K562 (cell line): ENCODE measurements around the gene LMO4. TPM values are rescaled to one million over a fixed set of nuclear protein-coding genes. Genes with fewer than 3 reads are reported as not detected.
A peak's percentile ranks its signal among the peaks of the same experiment; 100 is the strongest.

ENCODE experiments used
- ATAC-seq: fragments of 200-7000 bp; cut with Tn5 transposase; 3 replicates; pipeline ENCODE4 v1.9.1; 2020; ENCODE audit warnings: moderate library complexity
- BruUV-seq: library from RNA; stranded (reverse); fragments of 400-500 nt; replicated peaks from 2 replicates; lab custom pipeline; 2021; lab: Mats Ljungman, UMichigan
- CTCF ChIA-PET: fragments of 300-600 bp; formaldehyde crosslinking; extraction: SDS; loops from one replicate; lab custom pipeline; 2021; ENCODE audit warnings: low intra/inter-chr PET ratio; lab: Yijun Ruan, JAX
- POLR2A ChIA-PET: fragments of 300-600, 350-650 bp; sonication (Branson Sonifier 250); formaldehyde crosslinking; extraction: SDS; loops from one replicate; lab custom pipeline; 2021; ENCODE audit warnings: antibody characterized with exemption, inconsistent platforms; lab: Yijun Ruan, JAX
- DNase-seq, 4 experiments: peaks; one replicate each; pipeline versions ENCODE4 v3.0.0 to v3.0.0-alpha.2; 2011 to 2018; ENCODE audit warnings: low spot score in 3 of 4, mixed read lengths in 3 of 4; ENCODE audit errors: extremely low read depth in 1 of 4
- FAIRE-seq: peaks from 2 replicates; lab custom pipeline; 2011; peaks lifted over from hg19 to GRCh38; lab: Jason Lieb, UNC
- H2AFZ ChIP-seq: 2 replicates; pipeline ENCODE4 v1.6.0; 2011; ENCODE audit warnings: low read depth, low read length, control low read depth, inconsistent platforms
- H3K27ac ChIP-seq: fragments of 200-600 bp; 3 replicates; pipeline ENCODE4 v1.8.0; 2011; ENCODE audit warnings: low read depth, mild to moderate bottlenecking, control low read depth, inconsistent platforms, low read length, moderate library complexity, mixed read lengths; ENCODE audit errors: extremely low read depth
- H3K27me3 ChIP-seq, 2 experiments: fragments of 300-600 bp in 1 of 2; 2 replicates in 1 of 2; 3 replicates in 1 of 2; pipeline versions ENCODE4 v1.6.0 to v1.8.0; 2011; ENCODE audit warnings: inconsistent platforms in 2 of 2, low read length in 2 of 2, mild to moderate bottlenecking in 1 of 2, mixed read lengths in 1 of 2, moderate library complexity in 1 of 2; ENCODE audit not compliant: control insufficient read depth in 2 of 2, insufficient read depth in 2 of 2
- H3K36me3 ChIP-seq: fragments of 300-600 bp; 3 replicates; pipeline ENCODE4 v1.8.0; 2011; ENCODE audit warnings: mild to moderate bottlenecking, low read length, inconsistent platforms; ENCODE audit not compliant: control insufficient read depth, insufficient read depth
- H3K4me1 ChIP-seq, 2 experiments: fragments of 200-600 bp in 1 of 2; replicated peaks in 1 of 2; 2 replicates in 1 of 2; 3 replicates in 1 of 2; pipeline versions ENCODE4 v1.5.1 to v1.8.0; 2011; ENCODE audit warnings: inconsistent platforms in 2 of 2, low read length in 2 of 2, mild to moderate bottlenecking in 1 of 2, mixed read lengths in 1 of 2, moderate library complexity in 1 of 2; ENCODE audit not compliant: control insufficient read depth in 2 of 2, insufficient read depth in 2 of 2
- H3K4me2 ChIP-seq: 2 replicates; pipeline ENCODE4 v1.6.1; 2011; ENCODE audit warnings: low read length, control low read depth, inconsistent platforms, mixed read lengths; ENCODE audit not compliant: insufficient read depth
- H3K4me3 ChIP-seq: fragments of 200-600 bp; sonication (generic), shearing (Covaris generic); 2 replicates; pipeline ENCODE4 v1.5.1; 2016; ENCODE audit warnings: control low read depth, inconsistent platforms
- H3K79me2 ChIP-seq: fragments of 200-600 bp; 3 replicates; pipeline ENCODE4 v1.8.0; 2011; ENCODE audit warnings: low read length, inconsistent platforms; ENCODE audit not compliant: control insufficient read depth, insufficient read depth
- H3K9ac ChIP-seq, 2 experiments: 2 replicates each; pipeline versions ENCODE4 v1.6.0 to v1.6.1; 2011; ENCODE audit warnings: low read depth in 2 of 2, low read length in 2 of 2, control low read depth in 1 of 2, inconsistent platforms in 1 of 2, mild to moderate bottlenecking in 1 of 2, mixed read lengths in 1 of 2; ENCODE audit not compliant: insufficient read depth in 1 of 2
- H3K9me1 ChIP-seq: one replicate; pipeline ENCODE4 v1.6.0; 2011; ENCODE audit warnings: inconsistent platforms, mild to moderate bottlenecking, low read length, moderate library complexity; ENCODE audit not compliant: control insufficient read depth, insufficient read depth
- H3K9me3 ChIP-seq: replicated peaks from 2 replicates; pipeline ENCODE4 v1.5.1; 2011; ENCODE audit warnings: low read depth, low read length, inconsistent platforms; ENCODE audit not compliant: control insufficient read depth, insufficient read depth
- H4K20me1 ChIP-seq: replicated peaks from 2 replicates; pipeline ENCODE4 v1.6.1; 2011; ENCODE audit warnings: low read length, inconsistent platforms, mixed read lengths; ENCODE audit not compliant: control insufficient read depth, insufficient read depth
- MCM2 ChIP-seq: fragments of 450-650 bp; IDR thresholded peaks from 2 replicates; pipeline ENCODE4 v1.6.1; 2017; ENCODE audit warnings: low read depth, mild to moderate bottlenecking
- MXD1 ChIP-seq: fragments of 250-450 bp; sonication (Bioruptor Pico); IDR thresholded peaks from 2 replicates; pipeline ENCODE4 v1.8.0; 2021; ENCODE audit warnings: borderline replicate concordance, mild to moderate bottlenecking, moderate library complexity; ENCODE audit not compliant: poor library complexity, severe bottlenecking
- NBN ChIP-seq: fragments of 450-650 bp; IDR thresholded peaks from 2 replicates; pipeline ENCODE4 v1.6.1; 2016; ENCODE audit warnings: low read depth, mild to moderate bottlenecking
- NFYB ChIP-seq: IDR thresholded peaks from 2 replicates; pipeline ENCODE4 v1.6.1; 2011; ENCODE audit warnings: mild to moderate bottlenecking, moderate library complexity; ENCODE audit not compliant: insufficient read length; ENCODE audit errors: extremely low read depth
- RBBP5 ChIP-seq: fragments of 200-600 bp; sonication (generic); IDR thresholded peaks from 2 replicates; pipeline ENCODE4 v1.6.1; 2012; ENCODE audit warnings: borderline replicate concordance, mild to moderate bottlenecking, low read length, control low read depth, inconsistent platforms; ENCODE audit not compliant: insufficient read depth, poor library complexity, severe bottlenecking
- ZKSCAN3 ChIP-seq: fragments of 250-450 bp; sonication (Bioruptor Pico); IDR thresholded peaks from 2 replicates; pipeline ENCODE4 v1.4.0; 2020
- WGBS: fragments of 100-300 bp; shearing (Covaris generic); methylation state at CpG from one replicate; pipeline ENCODE4 v1.1.6; 2016; ENCODE audit warnings: low coverage, mixed read lengths; ENCODE audit not compliant: insufficient coverage; ENCODE audit errors: missing lambda C conversion rate; 5-methylcytosine and 5-hydroxymethylcytosine counted together
- in situ Hi-C: fragments of 300-500 bp; cut with MboI; formaldehyde crosslinking; loops from 4 replicates; pipeline ENCODE4 v1.15.0; 2018; ENCODE audit warnings: inconsistent platforms, mixed read lengths
- intact Hi-C: fragments of 100-400 bp; cut with micrococcal nuclease; formaldehyde crosslinking; loops from 2 replicates; pipeline ENCODE4 v1.14.2; 2022
- polyA plus RNA-seq, 8 experiments: library from polyadenylated mRNA; depleted of rRNA in 4 of 8; stranded (reverse) in 5 of 8; unstranded in 3 of 8; fragments of >200 nt; fragmentation: Nextera tagmentation in 2 of 8; fragmentation: Illumina TruSeq in 1 of 8; extraction: Ambion mirVana in 2 of 8; extraction: Trizol in 1 of 8; gene quantifications; 2 replicates each; pipeline versions ENCODE4 v1.2.1 to v1.2.3, GENCODE V29; 2011 to 2014; ENCODE audit warnings: inconsistent platforms in 1 of 8, missing spikeins in 1 of 8
- total RNA-seq, 7 experiments: library from RNA; depleted of rRNA in 6 of 7; stranded (reverse); fragments of >200 nt in 6 of 7; fragmentation: Illumina TruSeq in 2 of 7; extraction: Trizol in 2 of 7; gene quantifications; 2 replicates each; pipeline versions ENCODE4 v1.2.1 to v1.2.3, GENCODE V29; 2011 to 2021; ENCODE audit warnings: low replicate concordance in 1 of 7

LMO4 gene
- total and polyA plus RNA-seq, 9 of the 15 experiments (the other 6 are each of a cell fraction or from before 2014, with no cell fraction given), result 3.1 to 35.3 (median 22.4) TPM

- Histone ChIP-seq H3K27me3 (no peaks in the 10 kb centered on the region), H3K4me3 (no peak overlapping the region), H3K4me1 (peaks cover 15 to 17% of the 10 kb centered on the region in 2 experiments; a peak in 4 of 5 replicates)
Measured at GRCh38 chr1:87333692-87334347, 5.1 kb downstream of the LMO4 start.

More at GRCh38 chr1:87333692-87334347, 5.1 kb downstream of the LMO4 start:
- H2AFZ ChIP-seq, result no peak overlapping the region
- H3K9me1 ChIP-seq, result no peaks in the 10 kb centered on the region
- H3K27ac ChIP-seq, result no peak overlapping the region
- ChIA-PET CTCF (interaction anchor here (0.6 kb wide), 1 partner anchor 530 kb away, joined by 3 read pairs; no protein-coding TSS in a partner anchor), POLR2A (interaction anchor here (0.5 to 1.7 kb wide), 5 partner anchors 17 to 1190 kb away, joined by 3 to 10 read pairs (median 4); no protein-coding TSS in a partner anchor)
- TF ChIP-seq NFYB (no peak), MCM2 (no peak), NBN (no peak), RBBP5 (no peak), MXD1 (CRISPR knock-in tag) (no peak), ZKSCAN3 (no peak)
- peak overlapping the region; percentile 77 for H3K4me2 ChIP-seq
- no peaks in the 10 kb centered on the region for H3K9me3 ChIP-seq
- H3K9ac ChIP-seq, result peak overlapping the region in 1 of 2 experiments; percentile 93; a peak in 1 of 4 replicates
- FAIRE-seq (no peak), DNase-seq (no peak), ATAC-seq (no peak)
- WGBS, result 69% methylated on average over 8 of the region's 10 CpGs
- no peaks in the 10 kb centered on the region; the same call in 1 of the 2 replicates for H4K20me1 ChIP-seq
- no TSS peak for BruUV-seq
- peaks cover 21% of the 10 kb centered on the region for H3K36me3 ChIP-seq
- peaks cover 58% of the 10 kb centered on the region for H3K79me2 ChIP-seq
- intact Hi-C loops (loop anchor here (10.0 kb wide), 1 partner anchor 1351 kb away; the partner anchor contains the start of gene PKN2), in situ Hi-C loops (no loop called here)
